ENCODE results near the gene ATP5MG.

Gene ATP5MG

DNA sequence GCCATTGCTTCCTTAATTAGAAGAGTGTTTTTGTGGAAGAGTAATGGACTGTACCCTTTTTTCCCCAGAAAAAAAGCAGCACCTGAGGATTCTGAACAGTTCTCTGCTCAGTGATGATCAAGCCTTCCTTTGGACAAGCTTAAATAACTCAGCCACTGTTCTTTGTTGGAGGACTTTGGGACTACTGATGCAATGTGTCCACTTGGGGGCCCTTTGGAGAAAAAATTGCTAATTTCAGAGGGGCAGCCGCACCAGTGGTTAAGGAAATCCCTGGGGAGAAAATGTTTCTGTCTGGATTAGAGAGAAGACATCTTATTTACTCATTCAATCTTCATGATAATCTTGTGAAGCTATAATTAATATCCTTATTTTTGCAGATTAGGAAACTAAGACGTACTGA lies 29.6 kb downstream of the ATP5MG start:
- no peak overlapping the region for H4K8ac ChIP-seq (ENCODE audit: low read depth, low read length)
- H2AK5ac ChIP-seq (ENCODE audit: low read length) = no peak overlapping the region

GRCh38 chr11:118434123-118434552 lies 32.7 kb downstream of the ATP5MG start:
- no peak overlapping the region for H3K27ac ChIP-seq (ENCODE audit: low read depth, low read length)
- H3K23ac ChIP-seq (ENCODE audit: low read length) = no peak overlapping the region
- H3K9me3 ChIP-seq (ENCODE audit: insufficient read depth, low read depth, low read length) = no peaks in the 10 kb centered on the region
- H3K27me3 ChIP-seq (ENCODE audit: insufficient read depth, low read length) = no peaks in the 10 kb centered on the region
- H3K9ac ChIP-seq (ENCODE audit: low read length) = no peak overlapping the region
- no CpG with 5 or more reads among the region's 9 CpGs for WGBS (ENCODE audit: extremely low coverage, insufficient coverage, insufficient read length)
- peaks cover 8% of the 10 kb centered on the region for H3K79me2 ChIP-seq (ENCODE audit: control insufficient read depth, insufficient read depth, low read length, poor library complexity)
- no peak overlapping the region for H3K4me3 ChIP-seq (ENCODE audit: low read depth, low read length)
- no peak overlapping the region for H4K12ac ChIP-seq (ENCODE audit: low read depth, low read length)
- H4K8ac ChIP-seq (ENCODE audit: low read depth, low read length) = no peak overlapping the region
- no peak overlapping the region for H2BK120ac ChIP-seq (ENCODE audit: insufficient read depth, low read length, poor library complexity)
- no peaks in the 10 kb centered on the region for H3K36me3 ChIP-seq (ENCODE audit: control insufficient read depth in 1 of 2, insufficient read depth in 2 of 2, low read length in 2 of 2)
- no peak overlapping the region for H3K18ac ChIP-seq (ENCODE audit: low read length)
- H3K79me1 ChIP-seq (ENCODE audit: low read length) = peaks cover 7% of the 10 kb centered on the region
- H3K4me1 ChIP-seq (ENCODE audit: control insufficient read depth in 1 of 2, insufficient read depth in 2 of 2, low read length in 2 of 2) = peaks cover 13 to 16% of the 10 kb centered on the region in 2 experiments
- H3K4me2 ChIP-seq (ENCODE audit: low read length) = peak overlapping the region; percentile 100
- no peak for DNase-seq
- H2BK5ac ChIP-seq (ENCODE audit: low read depth, low read length, poor library complexity) = no peak overlapping the region
- no peak overlapping the region for H2BK12ac ChIP-seq (ENCODE audit: low read length)
- no peak overlapping the region for H2AFZ ChIP-seq (ENCODE audit: insufficient read depth, low read length, poor library complexity)
- no peak overlapping the region for H2AK5ac ChIP-seq (ENCODE audit: low read length)
- no peak overlapping the region for H3K4ac ChIP-seq (ENCODE audit: low read depth, low read length)
- no peak overlapping the region for H4K91ac ChIP-seq (ENCODE audit: low read depth, low read length)
- H3K14ac ChIP-seq (ENCODE audit: low read length) = no peak overlapping the region

More for the DNA sequence above, 29.6 kb downstream of the ATP5MG start:
- WGBS (ENCODE audit: extremely low coverage, insufficient coverage, insufficient read length) = no CpG with 5 or more reads among the region's 2 CpGs
- DNase-seq = no peak
- peaks cover 6 to 7% of the 10 kb centered on the region in 2 experiments for H3K4me1 ChIP-seq (ENCODE audit: control insufficient read depth in 1 of 2, insufficient read depth in 2 of 2, low read length in 2 of 2)
- H4K12ac ChIP-seq (ENCODE audit: low read depth, low read length) = no peak overlapping the region
- H3K27ac ChIP-seq (ENCODE audit: low read depth, low read length) = no peak overlapping the region
- H2AFZ ChIP-seq (ENCODE audit: insufficient read depth, low read length, poor library complexity) = no peak overlapping the region
- no peaks in the 10 kb centered on the region for H3K9me3 ChIP-seq (ENCODE audit: insufficient read depth, low read depth, low read length)
- H3K79me2 ChIP-seq (ENCODE audit: control insufficient read depth, insufficient read depth, low read length, poor library complexity) = no peaks in the 10 kb centered on the region
- no peak overlapping the region for H2BK120ac ChIP-seq (ENCODE audit: insufficient read depth, low read length, poor library complexity)
- H2BK5ac ChIP-seq (ENCODE audit: low read depth, low read length, poor library complexity) = no peak overlapping the region
- H3K9ac ChIP-seq (ENCODE audit: low read length) = no peak overlapping the region
- H3K4me2 ChIP-seq (ENCODE audit: low read length) = no peak overlapping the region
- H3K79me1 ChIP-seq (ENCODE audit: low read length) = peaks cover 3% of the 10 kb centered on the region
- H3K27me3 ChIP-seq (ENCODE audit: insufficient read depth, low read length) = no peaks in the 10 kb centered on the region
- no peak overlapping the region for H3K4me3 ChIP-seq (ENCODE audit: low read depth, low read length)
- H3K4ac ChIP-seq (ENCODE audit: low read depth, low read length) = no peak overlapping the region
- no peak overlapping the region for H3K18ac ChIP-seq (ENCODE audit: low read length)
- no peak overlapping the region for H4K91ac ChIP-seq (ENCODE audit: low read depth, low read length)
- H3K36me3 ChIP-seq (ENCODE audit: control insufficient read depth in 1 of 2, insufficient read depth in 2 of 2, low read length in 2 of 2) = no peaks in the 10 kb centered on the region
- H3K14ac ChIP-seq (ENCODE audit: low read length) = no peak overlapping the region
- H2BK12ac ChIP-seq (ENCODE audit: low read length) = no peak overlapping the region
- no peak overlapping the region for H3K23ac ChIP-seq (ENCODE audit: low read length)

DNA sequence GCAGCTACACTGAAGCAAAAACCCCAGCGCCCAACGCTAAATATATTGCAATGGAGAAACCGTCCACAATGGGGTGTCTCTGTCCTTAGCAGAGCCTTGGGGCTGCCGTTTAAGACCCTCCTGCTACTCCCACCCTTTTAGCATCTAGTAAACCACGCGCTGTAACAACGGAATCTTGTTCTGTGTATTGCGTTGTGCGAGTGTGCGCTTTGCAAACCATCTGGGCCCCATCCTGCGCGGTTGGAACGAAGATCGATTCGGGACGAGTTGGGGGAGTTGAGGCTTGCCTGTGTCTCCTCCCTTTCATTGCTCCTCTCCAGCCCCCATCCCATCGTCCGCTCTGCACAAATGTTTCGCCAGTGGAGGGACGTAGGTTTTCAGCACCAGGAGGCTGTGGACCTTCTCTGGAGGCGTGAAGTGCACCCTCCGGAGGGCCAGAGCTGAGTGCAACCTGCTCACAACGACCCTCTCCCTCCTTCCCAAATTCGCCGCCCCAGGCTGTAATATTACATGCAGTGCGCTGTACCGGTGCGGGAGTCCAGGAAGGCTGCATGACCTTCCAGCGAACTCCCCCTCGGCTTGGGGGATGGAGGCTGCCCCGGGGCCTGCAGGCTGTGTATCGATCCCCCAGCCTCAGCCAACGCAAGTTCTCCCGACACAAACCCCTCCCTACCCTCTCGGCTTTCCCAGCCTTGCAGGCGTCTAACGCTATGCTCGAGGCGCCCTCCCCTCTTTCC lies 33.3 kb downstream of the ATP5MG start:
- Histone ChIP-seq H2AK5ac (ENCODE audit: low read length) (no peak overlapping the region), H3K79me1 (ENCODE audit: low read length) (peaks cover 7% of the 10 kb centered on the region), H3K23ac (ENCODE audit: low read length) (no peak overlapping the region), H3K4me2 (ENCODE audit: low read length) (peak overlapping the region; percentile 100), H2BK12ac (ENCODE audit: low read length) (no peak overlapping the region), H4K8ac (ENCODE audit: low read depth, low read length) (no peak overlapping the region), H3K79me2 (ENCODE audit: control insufficient read depth, insufficient read depth, low read length, poor library complexity) (peaks cover 8% of the 10 kb centered on the region), H3K18ac (ENCODE audit: low read length) (no peak overlapping the region), H3K27ac (ENCODE audit: low read depth, low read length) (no peak overlapping the region), H3K27me3 (ENCODE audit: insufficient read depth, low read length) (no peaks in the 10 kb centered on the region), H3K9ac (ENCODE audit: low read length) (no peak overlapping the region), H3K4me3 (ENCODE audit: low read depth, low read length) (peak overlapping the region; percentile 85), H2BK5ac (ENCODE audit: low read depth, low read length, poor library complexity) (no peak overlapping the region), H3K4me1 (ENCODE audit: control insufficient read depth in 1 of 2, insufficient read depth in 2 of 2, low read length in 2 of 2) (peaks cover 13 to 16% of the 10 kb centered on the region in 2 experiments), H2BK120ac (ENCODE audit: insufficient read depth, low read length, poor library complexity) (no peak overlapping the region), H3K9me3 (ENCODE audit: insufficient read depth, low read depth, low read length) (no peaks in the 10 kb centered on the region), H4K12ac (ENCODE audit: low read depth, low read length) (no peak overlapping the region), H3K4ac (ENCODE audit: low read depth, low read length) (no peak overlapping the region), H4K91ac (ENCODE audit: low read depth, low read length) (no peak overlapping the region), H2AFZ (ENCODE audit: insufficient read depth, low read length, poor library complexity) (peak overlapping the region; percentile 89), H3K14ac (ENCODE audit: low read length) (no peak overlapping the region), H3K36me3 (ENCODE audit: control insufficient read depth in 1 of 2, insufficient read depth in 2 of 2, low read length in 2 of 2) (no peaks in the 10 kb centered on the region)
- WGBS (ENCODE audit: extremely low coverage, insufficient coverage, insufficient read length) = no CpG with 5 or more reads among the region's 39 CpGs
- peak in 1 of 2 donors; percentile 22 for DNase-seq

DNA sequence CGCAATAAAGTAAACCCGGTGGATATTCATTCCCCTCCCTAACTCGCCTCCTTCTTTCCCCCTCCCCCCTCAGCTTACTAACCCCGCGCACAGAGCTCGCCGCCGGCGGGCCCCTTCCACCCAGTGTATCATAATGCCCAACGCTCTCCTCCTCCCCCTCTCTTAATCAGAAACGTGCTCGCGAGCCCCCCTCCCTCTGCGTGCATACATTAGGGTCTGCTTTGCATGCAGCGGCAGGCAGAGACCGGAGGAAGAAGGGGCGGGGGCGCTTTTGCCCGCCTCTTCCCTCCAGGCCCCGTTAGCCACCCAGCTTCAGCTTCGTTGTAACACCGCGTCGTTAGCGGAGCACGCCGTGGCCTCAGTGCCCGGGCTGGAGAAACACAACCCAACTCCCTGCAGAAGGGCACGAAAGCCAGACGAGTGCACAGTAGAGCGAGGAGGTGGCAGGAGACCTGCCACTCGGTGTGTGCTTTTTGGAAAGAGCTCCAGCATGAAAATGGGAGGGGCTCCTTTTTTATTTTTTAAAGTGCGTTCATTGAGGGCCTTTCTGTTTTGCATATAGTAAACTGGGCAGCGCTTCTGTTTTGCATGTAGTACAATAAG lies 34.0 kb downstream of the ATP5MG start:
- Histone ChIP-seq H3K79me2 (ENCODE audit: control insufficient read depth, insufficient read depth, low read length, poor library complexity) (peaks cover 8% of the 10 kb centered on the region), H3K79me1 (ENCODE audit: low read length) (peaks cover 7% of the 10 kb centered on the region), H3K4ac (ENCODE audit: low read depth, low read length) (no peak overlapping the region), H3K4me2 (ENCODE audit: low read length) (peak overlapping the region; percentile 100), H3K27me3 (ENCODE audit: insufficient read depth, low read length) (no peaks in the 10 kb centered on the region), H2BK12ac (ENCODE audit: low read length) (no peak overlapping the region), H3K23ac (ENCODE audit: low read length) (no peak overlapping the region), H4K8ac (ENCODE audit: low read depth, low read length) (peak overlapping the region; percentile 82), H3K18ac (ENCODE audit: low read length) (no peak overlapping the region), H4K91ac (ENCODE audit: low read depth, low read length) (peak overlapping the region; percentile 85), H2AK5ac (ENCODE audit: low read length) (no peak overlapping the region), H3K9ac (ENCODE audit: low read length) (peak overlapping the region; percentile 88), H2AFZ (ENCODE audit: insufficient read depth, low read length, poor library complexity) (peak overlapping the region; percentile 89), H3K36me3 (ENCODE audit: control insufficient read depth in 1 of 2, insufficient read depth in 2 of 2, low read length in 2 of 2) (no peaks in the 10 kb centered on the region), H3K4me1 (ENCODE audit: control insufficient read depth in 1 of 2, insufficient read depth in 2 of 2, low read length in 2 of 2) (peaks cover 13 to 16% of the 10 kb centered on the region in 2 experiments), H3K9me3 (ENCODE audit: insufficient read depth, low read depth, low read length) (no peaks in the 10 kb centered on the region), H3K4me3 (ENCODE audit: low read depth, low read length) (peak overlapping the region; percentile 85), H3K14ac (ENCODE audit: low read length) (no peak overlapping the region), H3K27ac (ENCODE audit: low read depth, low read length) (peak overlapping the region; percentile 85), H4K12ac (ENCODE audit: low read depth, low read length) (no peak overlapping the region), H2BK120ac (ENCODE audit: insufficient read depth, low read length, poor library complexity) (no peak overlapping the region), H2BK5ac (ENCODE audit: low read depth, low read length, poor library complexity) (no peak overlapping the region)
- no CpG with 5 or more reads among the region's 34 CpGs for WGBS (ENCODE audit: extremely low coverage, insufficient coverage, insufficient read length)
- no peak for DNase-seq

All from trophoblast cell (in vitro differentiated cells and primary cell).